GM18520 (cell line): ENCODE data around the gene BCAS3.

Experiments used
- ATAC-seq: cut with Tn5 transposase; IDR thresholded peaks from one replicate; pipeline ENCODE4 v1.9.1; 2021; ENCODE audit not compliant: unreplicated experiment

Gene BCAS3

GRCh38 chr17:61179380-61179806 lies 501.7 kb downstream of the BCAS3 start:
- no peak for ATAC-seq

GRCh38 chr17:61183793-61184192 lies 506.1 kb downstream of the BCAS3 start:
- ATAC-seq = no peak

GRCh38 chr17:61185385-61185784 lies 507.7 kb downstream of the BCAS3 start:
- no peak for ATAC-seq

GRCh38 chr17:61187038-61187437 lies 509.4 kb downstream of the BCAS3 start:
- ATAC-seq = no peak

- ATAC-seq = no peak
Measured at GRCh38 chr17:61188081-61188480, 510.4 kb downstream of the BCAS3 start.

- no peak for ATAC-seq
Measured at GRCh38 chr17:61189968-61190367, 512.3 kb downstream of the BCAS3 start.

- ATAC-seq = no peak
Measured at GRCh38 chr17:61196302-61196704, 518.7 kb downstream of the BCAS3 start.

GRCh38 chr17:61196799-61197198 lies 519.1 kb downstream of the BCAS3 start:
- no peak for ATAC-seq

- ATAC-seq = no peak
Measured at GRCh38 chr17:61199431-61200338, 522.0 kb downstream of the BCAS3 start.

- ATAC-seq = no peak
Measured at GRCh38 chr17:61200339-61200715, 522.7 kb downstream of the BCAS3 start.

- no peak for ATAC-seq
Measured at GRCh38 chr17:61201211-61201610, 523.6 kb downstream of the BCAS3 start.

GRCh38 chr17:61202564-61202963 lies 524.9 kb downstream of the BCAS3 start:
- ATAC-seq = no peak

GRCh38 chr17:61203671-61204131 lies 526.0 kb downstream of the BCAS3 start:
- no peak for ATAC-seq

GRCh38 chr17:61204456-61204855 lies 526.8 kb downstream of the BCAS3 start:
- no peak for ATAC-seq

GRCh38 chr17:61205401-61205800 lies 527.8 kb downstream of the BCAS3 start:
- ATAC-seq = no peak

GRCh38 chr17:61205931-61206330 lies 528.3 kb downstream of the BCAS3 start:
- no peak for ATAC-seq

GRCh38 chr17:61206922-61207321 lies 529.3 kb downstream of the BCAS3 start:
- no peak for ATAC-seq

GRCh38 chr17:61208301-61209105 lies 530.9 kb downstream of the BCAS3 start:
- ATAC-seq = no peak

- ATAC-seq = no peak
Measured at GRCh38 chr17:61209106-61209439, 531.4 kb downstream of the BCAS3 start.

GRCh38 chr17:61209525-61209924 lies 531.9 kb downstream of the BCAS3 start:
- no peak for ATAC-seq

- ATAC-seq = no peak
Measured at GRCh38 chr17:61211236-61211635, 533.6 kb downstream of the BCAS3 start.

GRCh38 chr17:61212655-61213054 lies 535.0 kb downstream of the BCAS3 start:
- ATAC-seq = no peak
